IgD-negative memory B cell (primary cell): ENCODE measurements around the gene TJAP1. TPM values are rescaled to one million over a fixed set of nuclear protein-coding genes. Genes with fewer than 3 reads are reported as not detected.

Experiments
- H3K27ac Mint-ChIP-seq, 3 donors: one replicate each; pipeline ENCODE4 v1.8.0; 2020 to 2022; ENCODE audit warnings: mild to moderate bottlenecking in 3 of 3, mixed read lengths in 3 of 3, moderate library complexity in 1 of 3
- H3K27me3 Mint-ChIP-seq: one replicate; pipeline ENCODE4 v1.8.0; 2021; ENCODE audit warnings: mixed read lengths
- H3K36me3 Mint-ChIP-seq: one replicate; pipeline ENCODE4 v1.8.0; 2020; ENCODE audit warnings: mild to moderate bottlenecking, mixed read lengths
- H3K4me1 Mint-ChIP-seq, 3 donors: one replicate each; pipeline ENCODE4 v1.8.0; 2020 to 2022; ENCODE audit warnings: mixed read lengths in 3 of 3, mild to moderate bottlenecking in 1 of 3
- H3K4me3 Mint-ChIP-seq, 4 donors: one replicate each; pipeline ENCODE4 v1.8.0; 2020 to 2022; ENCODE audit warnings: mild to moderate bottlenecking in 4 of 4, mixed read lengths in 4 of 4, moderate library complexity in 3 of 4
- H3K9me3 Mint-ChIP-seq, 3 donors: one replicate each; pipeline ENCODE4 v1.8.0; 2020 to 2021; ENCODE audit warnings: mixed read lengths in 3 of 3, mild to moderate bottlenecking in 1 of 3
- polyA plus RNA-seq: library from polyadenylated mRNA; unstranded; fragments of 300-500 nt; fragmentation: Illumina TruSeq; gene quantifications from one replicate; pipeline ENCODE4 v1.2.3, GENCODE V29; 2021

TJAP1 gene, protein sequence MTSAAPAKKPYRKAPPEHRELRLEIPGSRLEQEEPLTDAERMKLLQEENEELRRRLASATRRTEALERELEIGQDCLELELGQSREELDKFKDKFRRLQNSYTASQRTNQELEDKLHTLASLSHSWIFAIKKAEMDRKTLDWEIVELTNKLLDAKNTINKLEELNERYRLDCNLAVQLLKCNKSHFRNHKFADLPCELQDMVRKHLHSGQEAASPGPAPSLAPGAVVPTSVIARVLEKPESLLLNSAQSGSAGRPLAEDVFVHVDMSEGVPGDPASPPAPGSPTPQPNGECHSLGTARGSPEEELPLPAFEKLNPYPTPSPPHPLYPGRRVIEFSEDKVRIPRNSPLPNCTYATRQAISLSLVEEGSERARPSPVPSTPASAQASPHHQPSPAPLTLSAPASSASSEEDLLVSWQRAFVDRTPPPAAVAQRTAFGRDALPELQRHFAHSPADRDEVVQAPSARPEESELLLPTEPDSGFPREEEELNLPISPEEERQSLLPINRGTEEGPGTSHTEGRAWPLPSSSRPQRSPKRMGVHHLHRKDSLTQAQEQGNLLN
- polyA plus RNA-seq = 9.2 TPM

DNA sequence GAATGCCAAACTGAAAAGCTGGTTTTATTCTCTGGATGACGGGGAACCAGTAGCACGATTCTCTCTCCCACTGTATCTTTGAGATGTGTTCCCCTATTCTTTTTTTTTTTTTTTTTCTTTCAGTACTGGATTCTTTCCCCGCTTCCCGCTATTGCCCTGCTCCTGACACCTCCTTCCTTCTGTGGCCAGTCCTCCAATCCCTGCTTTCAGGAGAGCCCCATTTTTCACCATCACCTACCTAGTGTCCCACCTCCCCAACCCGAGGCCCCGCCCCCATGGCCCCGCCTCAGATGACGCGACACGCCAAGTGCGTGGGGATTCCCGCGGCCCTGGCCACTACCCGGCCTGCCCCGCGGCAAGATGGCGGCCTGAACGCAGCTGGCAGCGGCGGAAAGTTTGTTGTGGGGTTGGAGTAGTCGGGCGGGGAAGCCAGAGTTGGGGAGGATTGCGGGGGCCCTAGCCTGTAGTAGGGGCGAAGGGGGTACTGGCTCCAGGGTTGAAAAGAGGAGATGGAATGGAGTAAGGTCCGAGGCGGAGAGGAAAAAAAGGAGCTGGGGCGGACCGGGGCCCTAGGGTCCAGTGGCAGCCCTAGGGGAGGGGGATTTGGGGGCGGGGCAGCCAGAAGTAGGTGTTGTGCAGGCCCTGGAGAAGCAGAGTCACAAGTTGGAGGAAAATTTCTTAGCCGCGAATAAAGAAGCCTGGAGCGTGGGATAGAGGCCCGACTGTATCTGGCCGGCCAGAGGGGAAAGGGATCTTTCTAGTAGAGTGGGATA is at the start of gene TJAP1:
Gene TJAP1 (plus strand): TSS at position 336 of the 773 bp plus-strand sequence. CDS start 21,432 bp downstream, outside the sequence.
- Mint-ChIP-seq H3K9me3 (no peaks in the 10 kb centered on the region), H3K4me1 (peaks cover 23 to 38% (median 23%) of the 10 kb centered on the region in 3 donors), H3K27ac (peak within 1 kb of the TSS; percentile 90 to 99 (median 94)), H3K4me3 (peak within 1 kb of the TSS; percentile 90 to 99 (median 95)), H3K27me3 (no peaks in the 10 kb centered on the region), H3K36me3 (no peaks in the 10 kb centered on the region)

DNA sequence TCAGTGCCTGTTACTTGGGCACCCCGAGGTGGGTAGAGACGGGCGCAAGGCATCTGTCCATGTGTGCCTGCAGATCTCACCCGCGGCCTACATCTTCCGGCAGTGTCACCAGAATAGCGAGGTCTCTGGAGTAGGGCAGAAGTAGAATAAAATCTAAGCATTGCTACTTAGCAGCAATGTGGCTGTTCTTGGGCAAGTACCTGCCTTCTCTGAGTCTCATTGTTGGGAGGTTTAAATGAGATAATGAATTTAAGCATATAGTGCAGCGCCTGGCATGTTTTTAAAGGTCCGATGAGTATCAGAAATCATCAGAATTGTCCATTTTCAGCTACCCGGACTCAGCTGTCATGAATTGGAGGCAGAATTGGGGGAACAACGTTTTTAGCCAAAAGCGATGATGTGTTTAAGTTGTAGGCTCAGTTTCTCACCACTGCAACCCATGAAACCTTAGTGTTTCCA is 49.2 kb upstream of the TJAP1 start:
- H3K27ac Mint-ChIP-seq = peak overlapping the region; percentile 77 to 98 (median 95)
- peak overlapping the region; percentile 93 to 99 (median 96) for H3K4me3 Mint-ChIP-seq
- no peaks in the 10 kb centered on the region for H3K9me3 Mint-ChIP-seq
- H3K27me3 Mint-ChIP-seq = no peaks in the 10 kb centered on the region
- H3K36me3 Mint-ChIP-seq = peaks cover 2% of the 10 kb centered on the region
- peaks cover 14 to 22% (median 15%) of the 10 kb centered on the region in 3 donors for H3K4me1 Mint-ChIP-seq

DNA sequence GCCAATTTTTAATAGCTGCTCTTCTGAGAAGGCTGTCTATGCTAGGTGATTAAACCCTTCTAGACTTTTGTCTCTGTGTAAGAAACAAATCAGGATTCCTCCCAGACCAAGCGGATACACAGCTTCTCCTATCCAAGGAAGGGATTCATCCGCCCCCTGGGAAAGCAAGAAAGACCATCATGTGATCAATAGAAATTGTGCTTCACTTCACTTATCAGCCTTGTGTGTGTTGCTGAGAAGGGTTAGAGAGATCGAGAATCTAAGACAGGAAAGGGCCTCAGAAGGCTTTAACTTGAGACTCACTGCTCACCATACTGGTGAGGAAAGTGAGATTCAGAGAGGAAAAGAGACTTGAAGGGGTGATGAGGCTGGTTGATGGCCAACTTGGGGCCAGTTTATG is 48.5 kb upstream of the TJAP1 start:
- H3K4me1 Mint-ChIP-seq = peaks cover 14 to 22% (median 15%) of the 10 kb centered on the region in 3 donors
- H3K4me3 Mint-ChIP-seq = peak overlapping the region; percentile 12 to 99 (median 96)
- H3K36me3 Mint-ChIP-seq = peaks cover 2% of the 10 kb centered on the region
- H3K27ac Mint-ChIP-seq = peak overlapping the region; percentile 77 to 95 (median 84)
- H3K27me3 Mint-ChIP-seq = no peaks in the 10 kb centered on the region
- H3K9me3 Mint-ChIP-seq = no peaks in the 10 kb centered on the region

DNA sequence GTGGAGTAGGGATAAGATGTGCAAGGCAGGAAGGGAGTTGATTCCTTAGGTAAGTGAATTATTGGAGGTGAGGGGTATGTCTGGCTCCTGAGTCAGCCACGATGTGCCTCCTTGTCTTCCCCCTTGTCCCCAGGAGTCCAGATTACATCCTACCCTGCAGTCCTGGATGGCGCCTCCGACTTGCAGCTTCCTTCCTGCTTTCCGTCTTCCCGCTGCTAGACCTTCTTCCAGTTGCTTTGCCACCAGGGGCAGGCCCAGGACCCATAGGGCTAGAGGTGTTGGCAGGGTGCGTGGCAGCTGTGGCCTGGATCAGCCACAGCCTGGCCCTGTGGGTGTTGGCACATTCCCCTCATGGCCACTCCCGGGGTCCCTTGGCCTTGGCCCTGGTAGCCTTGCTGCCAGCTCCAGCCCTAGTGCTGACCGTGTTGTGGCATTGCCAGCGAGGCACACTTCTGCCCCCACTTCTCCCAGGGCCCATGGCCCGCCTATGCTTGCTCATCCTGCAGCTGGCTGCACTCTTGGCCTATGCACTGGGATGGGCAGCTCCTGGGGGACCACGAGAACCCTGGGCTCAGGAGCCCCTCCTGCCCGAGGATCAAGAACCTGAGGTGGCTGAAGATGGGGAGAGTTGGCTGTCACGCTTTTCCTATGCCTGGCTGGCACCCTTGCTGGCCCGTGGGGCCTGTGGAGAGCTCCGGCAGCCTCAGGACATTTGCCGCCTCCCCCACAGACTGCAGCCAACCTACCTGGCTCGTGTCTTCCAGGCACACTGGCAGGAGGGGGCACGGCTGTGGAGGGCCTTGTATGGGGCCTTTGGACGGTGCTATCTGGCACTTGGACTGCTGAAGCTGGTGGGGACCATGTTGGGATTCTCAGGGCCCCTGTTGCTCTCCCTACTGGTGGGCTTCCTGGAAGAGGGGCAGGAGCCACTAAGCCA is 45.1 kb upstream of the TJAP1 start:
- H3K4me1 Mint-ChIP-seq = peaks cover 10 to 18% (median 10%) of the 10 kb centered on the region in 3 donors
- no peak overlapping the region for H3K4me3 Mint-ChIP-seq
- H3K27me3 Mint-ChIP-seq = no peaks in the 10 kb centered on the region
- peaks cover 8% of the 10 kb centered on the region for H3K36me3 Mint-ChIP-seq
- no peaks in the 10 kb centered on the region for H3K9me3 Mint-ChIP-seq
- H3K27ac Mint-ChIP-seq = no peak overlapping the region

DNA sequence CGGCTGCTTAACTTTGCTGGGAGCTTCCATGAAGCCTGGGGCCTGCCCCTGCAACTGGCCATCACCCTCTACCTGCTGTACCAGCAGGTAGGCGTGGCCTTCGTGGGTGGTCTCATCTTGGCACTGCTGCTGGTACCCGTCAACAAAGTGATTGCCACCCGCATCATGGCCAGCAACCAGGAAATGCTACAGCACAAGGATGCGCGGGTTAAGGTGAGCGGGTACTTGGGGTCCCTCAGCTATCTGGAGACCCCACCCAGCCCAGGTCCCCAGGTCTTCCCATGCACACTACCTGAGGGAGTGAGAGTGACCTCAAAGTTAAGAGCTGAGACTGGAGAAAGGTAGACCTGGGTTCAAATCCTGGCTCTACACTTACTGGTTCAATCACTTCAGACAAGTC is 44.2 kb upstream of the TJAP1 start:
- no peak overlapping the region for H3K27ac Mint-ChIP-seq
- no peaks in the 10 kb centered on the region for H3K27me3 Mint-ChIP-seq
- H3K9me3 Mint-ChIP-seq = no peaks in the 10 kb centered on the region
- no peak overlapping the region for H3K4me3 Mint-ChIP-seq
- peaks cover 9 to 15% (median 9%) of the 10 kb centered on the region in 3 donors for H3K4me1 Mint-ChIP-seq
- H3K36me3 Mint-ChIP-seq = peaks cover 10% of the 10 kb centered on the region

DNA sequence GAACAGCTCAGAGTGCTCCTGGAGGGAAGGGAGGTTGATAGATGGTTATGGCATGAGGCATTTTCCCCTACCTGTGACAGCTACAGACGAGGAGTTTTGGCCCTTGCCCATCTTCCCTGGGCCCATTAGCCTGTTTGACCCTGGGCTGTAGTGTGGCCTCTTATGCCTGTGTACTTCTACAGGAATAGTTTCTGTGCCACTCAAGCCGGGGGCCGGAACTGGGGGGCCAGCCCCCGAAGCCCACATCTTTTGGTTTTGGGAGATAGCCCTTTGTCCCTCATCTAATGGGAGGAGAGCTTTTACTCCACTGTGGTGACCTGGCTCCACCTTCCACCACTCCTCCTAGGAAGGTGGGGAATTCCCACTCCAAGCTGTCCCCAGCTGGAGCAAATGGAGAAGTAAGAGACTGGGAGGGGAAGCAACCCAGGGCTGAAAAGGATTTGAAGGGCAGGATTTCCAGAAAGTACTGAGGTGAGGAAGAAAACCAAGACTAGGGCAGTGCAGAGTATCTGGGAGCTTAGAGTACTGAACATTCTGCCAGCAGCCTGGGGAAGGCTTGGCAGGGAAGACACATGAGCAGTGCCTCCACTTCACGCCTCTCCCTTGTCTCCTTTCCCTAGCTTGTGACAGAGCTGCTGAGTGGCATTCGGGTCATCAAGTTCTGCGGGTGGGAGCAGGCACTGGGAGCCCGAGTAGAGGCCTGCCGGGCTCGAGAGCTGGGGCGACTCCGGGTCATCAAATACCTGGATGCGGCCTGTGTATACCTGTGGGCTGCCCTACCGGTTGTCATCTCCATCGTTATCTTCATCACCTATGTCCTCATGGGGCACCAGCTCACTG is 43.1 kb upstream of the TJAP1 start:
- Mint-ChIP-seq H3K4me1 (peaks cover 0 to 6% (median 0%) of the 10 kb centered on the region in 3 donors), H3K4me3 (no peak overlapping the region), H3K36me3 (peaks cover 10% of the 10 kb centered on the region), H3K27me3 (no peaks in the 10 kb centered on the region), H3K27ac (no peak overlapping the region), H3K9me3 (no peaks in the 10 kb centered on the region)

DNA sequence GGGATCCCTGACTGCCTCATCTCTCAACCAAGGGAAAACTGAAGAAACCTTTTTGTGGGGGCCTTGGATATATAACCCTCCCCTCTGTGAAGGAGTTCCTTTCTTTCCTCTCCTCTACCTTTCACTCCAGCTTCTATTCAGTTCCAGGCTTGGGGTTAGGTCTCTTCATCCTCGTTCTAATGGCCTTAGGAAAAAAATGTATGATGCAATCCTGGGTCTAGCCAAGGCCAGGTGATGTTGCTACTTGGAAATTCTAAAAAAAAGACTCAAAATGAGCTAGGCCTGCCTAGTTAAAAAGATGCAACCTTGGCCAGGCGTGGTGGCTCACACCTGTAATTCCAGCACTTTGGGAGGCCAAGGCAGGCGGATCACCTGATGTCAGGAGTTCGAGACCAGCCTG is 42.4 kb upstream of the TJAP1 start:
- Mint-ChIP-seq H3K4me3 (no peak overlapping the region), H3K27ac (no peak overlapping the region)

DNA sequence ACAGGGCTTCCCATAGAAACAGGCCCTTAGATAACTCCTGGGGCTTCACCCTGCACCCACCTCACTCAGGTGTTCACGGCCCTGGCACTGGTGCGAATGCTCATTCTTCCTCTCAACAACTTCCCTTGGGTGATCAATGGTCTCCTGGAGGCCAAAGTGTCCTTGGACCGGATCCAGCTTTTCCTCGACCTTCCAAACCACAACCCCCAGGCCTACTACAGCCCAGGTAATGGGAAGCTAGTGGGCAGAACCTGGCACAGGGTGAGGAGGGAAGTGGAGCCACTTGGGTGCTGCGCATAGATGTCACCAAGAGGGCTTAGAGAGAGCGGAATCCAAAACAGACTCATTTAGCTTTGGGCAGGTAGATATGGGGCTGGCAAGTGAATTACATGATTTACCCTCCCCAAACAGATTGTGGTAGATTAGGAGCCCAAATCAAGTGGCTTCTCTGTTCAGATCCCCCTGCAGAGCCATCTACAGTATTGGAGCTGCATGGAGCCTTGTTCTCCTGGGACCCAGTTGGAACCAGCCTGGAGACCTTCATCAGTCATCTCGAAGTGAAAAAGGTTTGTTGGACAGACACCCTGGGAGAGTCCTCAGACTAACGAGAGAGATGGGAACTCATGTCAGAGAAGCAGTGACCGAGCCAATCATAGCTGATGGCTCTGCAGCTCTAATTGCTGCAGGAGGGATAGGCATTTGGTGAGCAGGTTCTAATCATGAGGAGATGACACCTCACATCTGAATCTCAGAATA is 41.5 kb upstream of the TJAP1 start:
- no peak overlapping the region for H3K4me3 Mint-ChIP-seq
- peaks cover 10% of the 10 kb centered on the region for H3K36me3 Mint-ChIP-seq
- H3K27ac Mint-ChIP-seq = no peak overlapping the region

More for the DNA sequence above, 42.4 kb upstream of the TJAP1 start:
- no peaks in the 10 kb centered on the region for H3K27me3 Mint-ChIP-seq
- H3K36me3 Mint-ChIP-seq = peaks cover 10% of the 10 kb centered on the region
- no peaks in the 10 kb centered on the region for H3K9me3 Mint-ChIP-seq
- H3K4me1 Mint-ChIP-seq = peaks cover 0 to 6% (median 0%) of the 10 kb centered on the region in 3 donors

DNA sequence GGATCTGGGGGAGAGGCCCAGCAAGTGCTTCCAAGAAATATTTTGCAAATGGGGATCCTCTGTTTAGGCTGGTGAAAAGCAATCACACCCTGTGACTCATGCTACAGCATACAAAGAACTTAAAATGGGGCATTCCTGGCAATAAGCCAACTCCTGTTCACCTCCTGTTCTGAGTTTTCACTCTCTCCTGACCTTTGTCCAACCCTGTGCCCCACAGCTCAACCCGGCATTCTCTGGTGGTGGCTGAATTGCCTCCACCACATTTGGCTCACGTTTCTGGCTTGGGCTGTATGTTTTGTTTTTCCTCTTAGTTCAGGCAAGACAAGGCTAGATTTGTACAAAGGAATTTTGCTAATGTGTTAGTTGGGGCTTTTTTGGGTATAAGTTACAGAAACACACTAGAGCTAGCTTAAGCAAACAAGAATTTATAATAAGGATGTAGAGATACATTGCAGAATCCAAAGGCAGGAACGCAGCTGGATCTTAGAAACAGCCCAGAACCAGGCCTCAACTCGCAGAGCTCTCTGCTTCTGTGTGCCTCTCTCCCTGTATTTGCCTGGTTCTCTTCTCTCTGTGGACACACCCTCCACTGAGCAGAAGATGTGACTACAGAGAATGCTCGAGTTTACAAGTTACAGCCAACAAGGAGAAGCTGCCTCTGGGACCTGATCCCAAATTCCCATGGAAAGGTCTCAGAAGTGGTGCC is 40.6 kb upstream of the TJAP1 start:
- no peak overlapping the region for H3K4me3 Mint-ChIP-seq
- no peak overlapping the region for H3K27ac Mint-ChIP-seq
- no peaks in the 10 kb centered on the region for H3K27me3 Mint-ChIP-seq
- no peaks in the 10 kb centered on the region for H3K9me3 Mint-ChIP-seq
- H3K4me1 Mint-ChIP-seq = peaks cover 0 to 4% (median 0%) of the 10 kb centered on the region in 3 donors
- H3K36me3 Mint-ChIP-seq = peaks cover 9% of the 10 kb centered on the region

More for the DNA sequence above, 41.5 kb upstream of the TJAP1 start:
- H3K9me3 Mint-ChIP-seq = no peaks in the 10 kb centered on the region
- H3K27me3 Mint-ChIP-seq = no peaks in the 10 kb centered on the region
- peaks cover 0 to 6% (median 0%) of the 10 kb centered on the region in 3 donors for H3K4me1 Mint-ChIP-seq

DNA sequence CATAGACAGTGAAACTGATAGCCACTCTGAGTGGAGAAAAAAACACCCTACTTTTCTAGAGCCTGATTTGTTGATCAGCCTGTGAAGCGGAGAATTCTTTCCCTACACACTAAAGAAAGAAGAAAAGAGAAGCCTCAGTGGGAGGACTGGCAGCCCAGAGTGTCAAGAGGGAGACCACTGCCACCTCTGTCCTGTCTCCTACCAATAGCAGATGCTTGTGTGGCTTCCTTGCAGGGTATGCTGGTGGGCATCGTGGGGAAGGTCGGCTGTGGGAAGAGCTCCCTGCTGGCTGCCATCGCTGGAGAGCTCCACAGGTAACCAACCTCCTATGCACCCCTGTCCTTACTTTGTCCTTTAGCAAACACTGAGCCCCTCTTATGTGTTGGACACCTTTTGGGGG is 39.7 kb upstream of the TJAP1 start:
- no peaks in the 10 kb centered on the region for H3K27me3 Mint-ChIP-seq
- peak overlapping the region in 1 of 3 donors; percentile 31 for H3K27ac Mint-ChIP-seq
- H3K4me1 Mint-ChIP-seq = no peaks in the 10 kb centered on the region
- H3K4me3 Mint-ChIP-seq = no peak overlapping the region
- H3K36me3 Mint-ChIP-seq = peaks cover 8% of the 10 kb centered on the region
- no peaks in the 10 kb centered on the region for H3K9me3 Mint-ChIP-seq

DNA sequence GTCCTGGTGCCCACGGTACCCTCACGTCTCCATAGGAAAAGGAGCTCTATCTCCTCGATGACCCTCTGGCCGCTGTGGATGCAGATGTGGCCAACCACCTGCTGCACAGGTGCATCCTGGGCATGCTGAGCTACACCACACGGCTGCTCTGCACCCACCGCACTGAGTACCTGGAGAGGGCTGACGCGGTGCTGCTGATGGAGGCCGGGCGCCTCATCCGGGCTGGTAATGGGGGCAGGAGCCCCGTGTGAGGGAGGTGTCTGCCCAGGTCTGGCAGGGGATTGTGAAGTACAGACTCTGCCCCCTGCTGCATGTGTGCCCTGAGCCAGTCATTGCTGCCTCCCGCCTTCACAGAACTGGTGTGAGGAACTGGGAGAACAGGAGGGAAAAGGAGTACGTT is 34.4 kb upstream of the TJAP1 start:
- no peaks in the 10 kb centered on the region for H3K27me3 Mint-ChIP-seq
- peak overlapping the region in 1 of 3 donors; percentile 71 for H3K27ac Mint-ChIP-seq
- H3K4me3 Mint-ChIP-seq = no peak overlapping the region
- H3K4me1 Mint-ChIP-seq = no peaks in the 10 kb centered on the region
- H3K36me3 Mint-ChIP-seq = peaks cover 2% of the 10 kb centered on the region
- no peaks in the 10 kb centered on the region for H3K9me3 Mint-ChIP-seq

DNA sequence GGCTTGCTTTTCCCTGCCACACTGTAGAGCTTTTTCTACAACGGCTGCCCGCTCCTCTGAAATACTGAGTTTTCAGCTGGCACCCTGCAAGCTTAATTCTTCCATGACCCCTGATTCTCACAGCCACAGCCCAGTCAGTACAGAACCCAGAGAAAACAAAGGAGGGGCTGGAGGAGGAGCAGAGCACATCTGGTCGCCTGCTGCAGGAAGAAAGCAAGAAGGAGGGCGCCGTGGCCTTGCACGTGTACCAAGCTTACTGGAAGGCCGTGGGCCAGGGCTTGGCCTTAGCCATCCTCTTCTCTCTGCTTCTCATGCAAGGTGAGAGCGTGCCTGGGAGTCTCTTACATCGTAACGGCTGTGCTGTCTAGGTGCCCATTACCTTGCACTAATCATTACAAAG is 33.3 kb upstream of the TJAP1 start:
- H3K36me3 Mint-ChIP-seq = peaks cover 4% of the 10 kb centered on the region
- H3K4me1 Mint-ChIP-seq = no peaks in the 10 kb centered on the region
- no peak overlapping the region for H3K4me3 Mint-ChIP-seq
- no peaks in the 10 kb centered on the region for H3K9me3 Mint-ChIP-seq
- H3K27me3 Mint-ChIP-seq = no peaks in the 10 kb centered on the region
- H3K27ac Mint-ChIP-seq = no peak overlapping the region
